Ovary (tissue), 9 donors: ENCODE measurements around the gene MAD1L1. TPM values are rescaled to one million over a fixed set of nuclear protein-coding genes. Genes with fewer than 3 reads are reported as not detected.

Experiments
- DNase-seq, 5 donors: peaks; one replicate each; pipeline ENCODE4 v3.0.0-alpha.2; 2019 to 2020
- H3K27ac ChIP-seq, 2 donors: fragments of 200-600 bp; one replicate each; pipeline versions ENCODE4 v1.5.1 to v1.8.0; 2019 to 2022
- H3K27me3 ChIP-seq: fragments of 200-600 bp; one replicate; pipeline ENCODE4 v1.8.0; 2022
- H3K36me3 ChIP-seq: fragments of 200-600 bp; sonication (generic); one replicate; pipeline ENCODE4 v1.5.1; 2019
- H3K4me1 ChIP-seq: one replicate; pipeline ENCODE4 v1.8.1; 2013; ENCODE audit warnings: mild to moderate bottlenecking, moderate library complexity; ENCODE audit not compliant: insufficient read depth
- H3K4me3 ChIP-seq: fragments of 200-600 bp; sonication (generic); one replicate; pipeline ENCODE4 v1.5.1; 2017
- H3K9me3 ChIP-seq, 2 donors: fragments of 200-600 bp in 1 of 2; sonication (generic) in 1 of 2; one replicate each; pipeline versions ENCODE4 v1.5.1 to v1.8.1; 2013 to 2019; ENCODE audit warnings: mild to moderate bottlenecking in 1 of 2, moderate library complexity in 1 of 2
- EP300 ChIP-seq: sonication (generic); formaldehyde crosslinking; IDR thresholded peaks from one replicate; pipeline ENCODE4 v1.6.1; 2017; ENCODE audit warnings: antibody characterized with exemption
- POLR2A ChIP-seq: fragments of 450-650 bp; IDR thresholded peaks from one replicate; pipeline ENCODE4 v1.6.1; 2017; ENCODE audit warnings: antibody characterized with exemption, mild to moderate bottlenecking, moderate library complexity
- WGBS, 3 donors: extraction: QIAGEN DNeasy Blood & Tissue Kit in 1 of 3; methylation state at CpG; one replicate each; pipeline versions ENCODE4 v1.1.5 to v1.1.7; 2013 to 2017; 5-methylcytosine and 5-hydroxymethylcytosine counted together
- intact Hi-C, 4 donors: fragments of 100-400 bp; cut with DNase I; formaldehyde crosslinking; loops; one replicate each; pipeline versions ENCODE4 v1.11.0 to v1.15.1; 2022 to 2023
- polyA plus RNA-seq, 2 donors: library from polyadenylated mRNA; stranded (reverse); fragments of 200-250 nt in 1 of 2; fragments of 350-450 nt in 1 of 2; fragmentation: Illumina TruSeq in 1 of 2; extraction: RNeasy Lipid Tissue Mini Kit (QIAGEN cat#74804) in 1 of 2; gene quantifications; one replicate each; pipeline ENCODE4 v1.2.3, GENCODE V29; 2013 to 2014
- total RNA-seq, 7 donors: library from RNA; depleted of rRNA in 2 of 7; stranded (reverse); fragments of >200 nt in 2 of 7; fragmentation: NEBNext Ultra II Directional in 3 of 7; extraction: Animal tissue kit (Norgen Biotek cat#: 25700) in 3 of 7; gene quantifications; one replicate each; pipeline versions ENCODE4 v1.1.0 to v1.2.4, GENCODE V29; 2016 to 2023
- TF ChIP-seq, protein P1 (sequence below), 3 donors: fragments of 450-650 bp in 2 of 3; fragments of 200-600 bp in 1 of 3; IDR thresholded peaks; one replicate each; pipeline versions ENCODE4 v1.5.1 to v1.8.0; 2016 to 2022; ENCODE audit warnings: antibody characterized with exemption in 3 of 3, mild to moderate bottlenecking in 1 of 3
- donor health status: DM: no; HTN: no; CAD: no; lungs with moderate emphysema.
- donor health status: DM: no; HTN: no; CAD: no.
- donor health status: Bipolar disorder and iron deficiency.
- donor health status: DM: yes; HTN: yes; CAD: no.
- donor health status: DM: no; HTN: no; CAD: no.
- donor health status: DM: yes; HTN: yes; CAD: no.

The MAD1L1 gene
- total and polyA plus RNA-seq, 9 donors = 5.9 to 36.6 (median 22.8) TPM

- no peak overlapping the region for H3K4me3 ChIP-seq
Observed at GRCh38 chr7:2141021-2141410, 91.7 kb downstream of the MAD1L1 start.

GRCh38 chr7:2140216-2141020 lies 92.3 kb downstream of the MAD1L1 start:
- DNase-seq = no peak
- Histone ChIP-seq H3K27ac (no peak overlapping the region), H3K9me3 (no peaks in the 10 kb centered on the region), H3K27me3 (no peaks in the 10 kb centered on the region), H3K36me3 (no peaks in the 10 kb centered on the region), H3K4me1 (no peaks in the 10 kb centered on the region), H3K4me3 (no peak overlapping the region)
- WGBS, 3 donors = 82 to 90% (median 89%) methylated on average over 21 of the region's 21 CpGs
- TF ChIP-seq POLR2A (no peak), EP300 (no peak)
- TF ChIP-seq, protein P1, sequence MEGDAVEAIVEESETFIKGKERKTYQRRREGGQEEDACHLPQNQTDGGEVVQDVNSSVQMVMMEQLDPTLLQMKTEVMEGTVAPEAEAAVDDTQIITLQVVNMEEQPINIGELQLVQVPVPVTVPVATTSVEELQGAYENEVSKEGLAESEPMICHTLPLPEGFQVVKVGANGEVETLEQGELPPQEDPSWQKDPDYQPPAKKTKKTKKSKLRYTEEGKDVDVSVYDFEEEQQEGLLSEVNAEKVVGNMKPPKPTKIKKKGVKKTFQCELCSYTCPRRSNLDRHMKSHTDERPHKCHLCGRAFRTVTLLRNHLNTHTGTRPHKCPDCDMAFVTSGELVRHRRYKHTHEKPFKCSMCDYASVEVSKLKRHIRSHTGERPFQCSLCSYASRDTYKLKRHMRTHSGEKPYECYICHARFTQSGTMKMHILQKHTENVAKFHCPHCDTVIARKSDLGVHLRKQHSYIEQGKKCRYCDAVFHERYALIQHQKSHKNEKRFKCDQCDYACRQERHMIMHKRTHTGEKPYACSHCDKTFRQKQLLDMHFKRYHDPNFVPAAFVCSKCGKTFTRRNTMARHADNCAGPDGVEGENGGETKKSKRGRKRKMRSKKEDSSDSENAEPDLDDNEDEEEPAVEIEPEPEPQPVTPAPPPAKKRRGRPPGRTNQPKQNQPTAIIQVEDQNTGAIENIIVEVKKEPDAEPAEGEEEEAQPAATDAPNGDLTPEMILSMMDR (IDR thresholded peaks at IDR 0.05) = no peak
- intact Hi-C loops = no loop called here

More at GRCh38 chr7:2141021-2141410, 91.7 kb downstream of the MAD1L1 start:
- Histone ChIP-seq H3K27me3 (no peaks in the 10 kb centered on the region), H3K4me1 (no peaks in the 10 kb centered on the region), H3K36me3 (no peaks in the 10 kb centered on the region), H3K9me3 (no peaks in the 10 kb centered on the region), H3K27ac (no peak overlapping the region)
- intact Hi-C loops = no loop called here
- DNase-seq = no peak
- WGBS, 3 donors = 92 to 95% (median 94%) methylated on average over 16 to 17 of the region's 17 CpGs
- TF ChIP-seq, protein P1 (IDR thresholded peaks at IDR 0.05) = no peak
- TF ChIP-seq POLR2A (no peak), EP300 (no peak)

GRCh38 chr7:2139004-2139699 lies 93.6 kb downstream of the MAD1L1 start:
- TF ChIP-seq, protein P1 (IDR thresholded peaks at IDR 0.05) = no peak
- TF ChIP-seq EP300 = no peak
- TF ChIP-seq POLR2A = no peak

DNA sequence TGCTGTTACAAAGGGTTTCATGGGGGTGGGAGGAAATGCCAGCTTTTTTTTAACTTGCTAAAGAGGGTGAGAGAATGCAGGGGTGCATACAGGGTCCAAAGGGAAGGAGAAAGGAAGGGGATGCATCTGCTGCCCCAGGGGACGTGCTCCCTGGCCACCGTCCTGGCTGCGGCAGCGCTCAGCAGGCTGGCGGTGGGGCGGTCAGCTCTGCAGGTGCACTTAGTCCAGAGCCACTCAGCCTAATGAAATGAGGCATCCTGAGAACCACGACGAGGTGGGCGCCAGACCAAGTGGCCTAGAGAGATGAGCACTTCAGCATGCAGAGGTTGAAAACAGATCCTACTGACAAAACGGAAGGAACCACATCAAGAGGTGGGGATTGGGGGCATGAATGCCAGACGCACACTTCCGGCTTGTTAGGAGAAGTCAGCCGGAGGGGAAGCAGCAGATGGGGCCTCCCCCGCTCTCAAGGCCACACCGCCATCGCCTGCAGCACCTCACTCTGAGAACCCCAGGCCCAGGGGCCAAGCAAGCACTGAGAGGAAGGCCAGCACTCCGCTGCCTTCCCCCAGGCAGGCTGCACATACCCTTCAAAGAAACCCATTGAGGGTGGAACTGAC lies 94.5 kb downstream of the MAD1L1 start:
- Histone ChIP-seq H3K4me1 (no peaks in the 10 kb centered on the region), H3K9me3 (no peaks in the 10 kb centered on the region), H3K27ac (no peak overlapping the region), H3K27me3 (no peaks in the 10 kb centered on the region), H3K4me3 (no peak overlapping the region), H3K36me3 (no peaks in the 10 kb centered on the region)
- TF ChIP-seq EP300 (no peak), POLR2A (no peak)
- TF ChIP-seq, protein P1 (IDR thresholded peaks at IDR 0.05) = no peak
- WGBS, 3 donors = 56 to 72% (median 67%) methylated on average over 17 of the region's 17 CpGs
- intact Hi-C loops = no loop called here
- DNase-seq = peak in 1 of 5 donors; percentile 55

More at GRCh38 chr7:2139004-2139699, 93.6 kb downstream of the MAD1L1 start:
- WGBS, 3 donors = 65 to 77% (median 73%) methylated on average over 9 to 20 of the region's 20 CpGs
- Histone ChIP-seq H3K9me3 (no peaks in the 10 kb centered on the region), H3K27ac (no peak overlapping the region), H3K4me1 (no peaks in the 10 kb centered on the region), H3K27me3 (no peaks in the 10 kb centered on the region), H3K36me3 (no peaks in the 10 kb centered on the region), H3K4me3 (no peak overlapping the region)
- intact Hi-C loops = no loop called here
- no peak for DNase-seq
